ENCODE data around the gene KIF15.
"Not testable (repeated sequence)": the region's sequence is repeated elsewhere in the genome, so short reads cannot be mapped to it uniquely, and the experiment has no call there.

The KIF15 gene

DNA sequence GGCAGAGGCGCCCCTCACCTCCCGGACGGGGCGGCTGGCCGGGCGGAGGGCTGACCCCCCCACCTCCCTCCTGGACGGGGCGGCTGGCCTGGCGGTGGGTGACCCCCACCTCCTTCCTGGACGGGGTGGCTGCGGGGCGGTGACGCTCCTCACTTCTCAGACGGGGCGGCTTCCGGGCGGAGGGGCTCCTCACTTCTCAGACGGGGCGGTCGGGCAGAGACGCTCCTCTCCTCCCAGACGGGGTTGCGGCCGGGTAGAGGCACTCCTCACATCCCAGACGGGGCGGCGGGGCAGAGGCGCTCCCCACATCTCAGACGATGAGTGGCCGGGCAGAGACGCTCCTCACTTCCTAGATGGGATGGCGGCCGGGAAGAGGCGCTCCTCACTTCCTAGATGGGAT, 59.6 kb downstream of the KIF15 start:
- H3K4me3 ChIP-seq (ENCODE audit: control insufficient read depth in 1 of 7, extremely low read depth in 1 of 7, insufficient read depth in 4 of 7, low read depth in 2 of 7, low read length in 6 of 7); H3K9me3 ChIP-seq (ENCODE audit: control extremely low read depth in 1 of 5, control insufficient read depth in 4 of 5, insufficient read depth in 2 of 5, low read depth in 1 of 5, low read length in 4 of 5); H3K4me1 ChIP-seq (ENCODE audit: control extremely low read depth in 1 of 4, control insufficient read depth in 4 of 4, insufficient read depth in 4 of 4, low read length in 3 of 4); CTCF ChIA-PET; H3K27ac ChIP-seq (ENCODE audit: insufficient read depth in 1 of 2, low read depth in 1 of 2, low read length in 2 of 2, poor library complexity in 1 of 2, severe bottlenecking in 2 of 2); DNase-seq; H3K27me3 ChIP-seq (replicated peaks in 2 of 5; ENCODE audit: control insufficient read depth in 4 of 5, insufficient read depth in 5 of 5, low read length in 4 of 5); POLR2A ChIA-PET: not testable (repeated sequence)
- WGBS (ENCODE audit: insufficient coverage), result 92% methylated on average over 5 of the region's 34 CpGs
- H3K36me3 ChIP-seq (ENCODE audit: control insufficient read depth in 4 of 4, insufficient read depth in 4 of 4, low read length in 3 of 4), result peaks cover 4 to 15% (median 8%) of the 10 kb centered on the region in 4 experiments

DNA sequence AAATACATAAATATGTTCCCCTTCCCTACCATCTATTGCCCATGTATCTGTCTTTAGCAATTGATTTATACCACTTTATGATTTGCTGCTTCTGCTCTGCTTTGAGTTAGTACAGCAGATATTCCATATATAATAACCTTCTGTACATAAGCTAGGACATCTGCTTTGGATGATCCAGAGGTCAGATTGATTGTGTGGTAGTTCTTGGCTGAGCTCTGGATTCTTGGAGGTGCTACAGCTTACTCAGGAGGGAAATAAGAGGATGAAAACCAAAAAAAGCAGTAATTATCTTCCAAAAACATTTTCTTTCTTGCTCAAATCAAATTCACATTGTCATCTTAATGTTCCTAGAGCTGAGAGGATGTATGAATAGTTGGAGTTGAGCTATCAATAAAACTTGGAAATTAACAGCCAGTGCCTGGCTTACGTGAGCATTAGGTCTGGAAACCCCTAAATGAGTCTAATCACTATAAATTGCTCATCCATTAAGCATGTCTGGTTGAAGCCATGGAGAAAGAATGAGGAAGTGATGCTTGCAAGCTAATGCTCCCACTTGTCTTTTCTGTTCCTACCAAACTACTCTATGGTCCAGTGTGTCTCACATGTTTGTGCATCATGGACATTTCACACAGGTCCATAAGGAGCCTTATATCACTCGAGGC, 63.8 kb downstream of the KIF15 start:
- Histone ChIP-seq H3K4me1 (ENCODE audit: control extremely low read depth in 1 of 4, control insufficient read depth in 4 of 4, insufficient read depth in 4 of 4, low read length in 3 of 4) (no peaks in the 10 kb centered on the region), H3K27ac (ENCODE audit: insufficient read depth in 1 of 2, low read depth in 1 of 2, low read length in 2 of 2, poor library complexity in 1 of 2, severe bottlenecking in 2 of 2) (no peak overlapping the region), H3K36me3 (ENCODE audit: control insufficient read depth in 4 of 4, insufficient read depth in 4 of 4, low read length in 3 of 4) (peaks cover 8 to 31% (median 18%) of the 10 kb centered on the region in 4 experiments), H3K9me3 (ENCODE audit: control extremely low read depth in 1 of 5, control insufficient read depth in 4 of 5, insufficient read depth in 2 of 5, low read depth in 1 of 5, low read length in 4 of 5) (no peaks in the 10 kb centered on the region), H3K27me3 (replicated peaks in 2 of 5; ENCODE audit: control insufficient read depth in 4 of 5, insufficient read depth in 5 of 5, low read length in 4 of 5) (no peaks in the 10 kb centered on the region), H3K4me3 (ENCODE audit: control insufficient read depth in 1 of 7, extremely low read depth in 1 of 7, insufficient read depth in 4 of 7, low read depth in 2 of 7, low read length in 6 of 7) (no peak overlapping the region)
- ChIA-PET POLR2A (no interaction called here), CTCF (interaction anchor here (0.7 kb wide), 1 partner anchor 61 kb away, joined by 3 read pairs; no protein-coding TSS in a partner anchor)
- no CpG with 5 or more reads among the region's 2 CpGs for WGBS (ENCODE audit: insufficient coverage)
- no peak for DNase-seq

DNA sequence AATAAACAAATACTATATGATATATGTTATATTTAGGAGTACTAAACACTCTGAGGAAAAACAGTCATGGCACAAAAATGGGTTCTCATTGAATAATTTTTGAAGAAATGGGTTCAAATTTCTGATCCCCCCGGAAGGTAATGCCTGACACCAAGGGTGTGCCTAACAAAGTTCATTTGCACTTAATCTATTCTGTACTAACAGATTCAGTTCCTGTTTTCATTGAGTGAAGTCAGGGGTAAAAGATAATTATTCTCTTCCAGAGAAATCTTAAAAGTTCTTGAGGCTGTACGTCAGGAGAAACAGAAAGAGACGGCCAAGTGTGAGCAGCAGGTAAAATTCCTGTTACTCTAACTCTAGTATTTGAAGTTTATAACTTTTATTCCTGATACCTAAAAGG, 65.6 kb downstream of the KIF15 start:
- no peak overlapping the region for H3K4me3 ChIP-seq (ENCODE audit: control insufficient read depth in 1 of 7, extremely low read depth in 1 of 7, insufficient read depth in 4 of 7, low read depth in 2 of 7, low read length in 6 of 7)
- H3K27me3 ChIP-seq (replicated peaks in 2 of 5; ENCODE audit: control insufficient read depth in 4 of 5, insufficient read depth in 5 of 5, low read length in 4 of 5), result no peaks in the 10 kb centered on the region
- H3K9me3 ChIP-seq (ENCODE audit: control extremely low read depth in 1 of 5, control insufficient read depth in 4 of 5, insufficient read depth in 2 of 5, low read depth in 1 of 5, low read length in 4 of 5), result no peaks in the 10 kb centered on the region
- no CpG with 5 or more reads among the region's 3 CpGs for WGBS (ENCODE audit: insufficient coverage)
- ChIA-PET POLR2A (no interaction called here), CTCF (no interaction called here)
- H3K4me1 ChIP-seq (ENCODE audit: control extremely low read depth in 1 of 4, control insufficient read depth in 4 of 4, insufficient read depth in 4 of 4, low read length in 3 of 4), result no peaks in the 10 kb centered on the region
- peaks cover 10 to 47% (median 28%) of the 10 kb centered on the region in 4 experiments for H3K36me3 ChIP-seq (ENCODE audit: control insufficient read depth in 4 of 4, insufficient read depth in 4 of 4, low read length in 3 of 4)
- no peak for DNase-seq
- no peak overlapping the region for H3K27ac ChIP-seq (ENCODE audit: insufficient read depth in 1 of 2, low read depth in 1 of 2, low read length in 2 of 2, poor library complexity in 1 of 2, severe bottlenecking in 2 of 2)

DNA sequence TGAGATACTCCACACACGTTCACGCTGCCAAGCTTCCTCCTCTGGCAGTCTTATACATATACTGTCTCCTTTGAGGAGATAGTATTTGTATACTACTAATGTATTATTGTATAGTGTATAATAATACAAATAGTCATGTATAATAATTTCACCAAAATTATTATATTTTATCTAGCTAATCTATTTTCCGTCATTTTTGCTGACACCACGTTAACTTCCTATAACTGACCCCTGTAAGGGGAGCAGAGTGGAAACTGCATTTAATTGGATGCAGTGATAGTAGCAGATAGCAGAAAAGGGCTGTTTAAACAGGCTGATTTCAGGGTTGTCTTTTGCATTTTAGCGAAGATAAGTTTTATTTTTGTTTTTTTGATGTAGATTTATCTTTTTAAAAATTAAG, 69.6 kb downstream of the KIF15 start:
- WGBS (ENCODE audit: insufficient coverage), result 100% methylated on average over 2 of the region's 5 CpGs
- Histone ChIP-seq H3K36me3 (ENCODE audit: control insufficient read depth in 4 of 4, insufficient read depth in 4 of 4, low read length in 3 of 4) (peaks cover 6 to 59% (median 37%) of the 10 kb centered on the region in 4 experiments), H3K27ac (ENCODE audit: insufficient read depth in 1 of 2, low read depth in 1 of 2, low read length in 2 of 2, poor library complexity in 1 of 2, severe bottlenecking in 2 of 2) (no peak overlapping the region), H3K27me3 (replicated peaks in 2 of 5; ENCODE audit: control insufficient read depth in 4 of 5, insufficient read depth in 5 of 5, low read length in 4 of 5) (no peaks in the 10 kb centered on the region), H3K9me3 (ENCODE audit: control extremely low read depth in 1 of 5, control insufficient read depth in 4 of 5, insufficient read depth in 2 of 5, low read depth in 1 of 5, low read length in 4 of 5) (peaks cover 0 to 5% (median 2%) of the 10 kb centered on the region in 5 experiments), H3K4me1 (ENCODE audit: control extremely low read depth in 1 of 4, control insufficient read depth in 4 of 4, insufficient read depth in 4 of 4, low read length in 3 of 4) (no peaks in the 10 kb centered on the region), H3K4me3 (ENCODE audit: control insufficient read depth in 1 of 7, extremely low read depth in 1 of 7, insufficient read depth in 4 of 7, low read depth in 2 of 7, low read length in 6 of 7) (no peak overlapping the region)
- ChIA-PET CTCF (interaction anchor here (0.9 to 1.3 kb wide), 2 partner anchors 8 to 15 kb away, joined by 3 read pairs; no protein-coding TSS in a partner anchor), POLR2A (no interaction called here)
- no peak for DNase-seq

DNA sequence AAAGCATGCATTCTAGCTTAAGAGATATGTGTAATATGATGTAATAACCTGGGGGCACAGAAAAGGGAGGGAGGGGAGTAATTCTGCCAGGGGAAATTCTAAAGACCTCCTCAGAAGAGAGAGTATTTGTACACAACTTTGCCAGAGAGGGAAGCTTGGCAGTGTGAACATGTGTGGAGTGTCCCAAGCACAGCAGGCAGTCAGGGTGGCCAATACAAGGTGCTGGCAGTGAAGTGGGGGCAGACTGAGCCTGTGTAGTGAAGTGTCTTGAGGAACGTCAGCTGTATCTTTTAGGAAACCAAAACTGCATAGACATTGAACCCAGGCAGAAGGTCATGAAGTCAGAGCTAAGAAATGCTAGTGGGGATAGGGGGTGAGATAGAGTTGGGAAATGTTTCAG, 70.4 kb downstream of the KIF15 start:
- peaks cover 5 to 13% (median 6%) of the 10 kb centered on the region in 5 experiments for H3K9me3 ChIP-seq (ENCODE audit: control extremely low read depth in 1 of 5, control insufficient read depth in 4 of 5, insufficient read depth in 2 of 5, low read depth in 1 of 5, low read length in 4 of 5)
- no peak overlapping the region for H3K4me3 ChIP-seq (ENCODE audit: control insufficient read depth in 1 of 7, extremely low read depth in 1 of 7, insufficient read depth in 4 of 7, low read depth in 2 of 7, low read length in 6 of 7)
- ChIA-PET CTCF (interaction anchor here (1.3 kb wide), 1 partner anchor 9 kb away, joined by 3 read pairs; no protein-coding TSS in a partner anchor), POLR2A (no interaction called here)
- no peaks in the 10 kb centered on the region for H3K27me3 ChIP-seq (replicated peaks in 2 of 5; ENCODE audit: control insufficient read depth in 4 of 5, insufficient read depth in 5 of 5, low read length in 4 of 5)
- no peak overlapping the region for H3K27ac ChIP-seq (ENCODE audit: insufficient read depth in 1 of 2, low read depth in 1 of 2, low read length in 2 of 2, poor library complexity in 1 of 2, severe bottlenecking in 2 of 2)
- no peak for DNase-seq
- WGBS (ENCODE audit: insufficient coverage), result 100% methylated on average over 1 of the region's 1 CpG
- H3K4me1 ChIP-seq (ENCODE audit: control extremely low read depth in 1 of 4, control insufficient read depth in 4 of 4, insufficient read depth in 4 of 4, low read length in 3 of 4), result no peaks in the 10 kb centered on the region
- peaks cover 7 to 60% (median 39%) of the 10 kb centered on the region in 4 experiments for H3K36me3 ChIP-seq (ENCODE audit: control insufficient read depth in 4 of 4, insufficient read depth in 4 of 4, low read length in 3 of 4)

DNA sequence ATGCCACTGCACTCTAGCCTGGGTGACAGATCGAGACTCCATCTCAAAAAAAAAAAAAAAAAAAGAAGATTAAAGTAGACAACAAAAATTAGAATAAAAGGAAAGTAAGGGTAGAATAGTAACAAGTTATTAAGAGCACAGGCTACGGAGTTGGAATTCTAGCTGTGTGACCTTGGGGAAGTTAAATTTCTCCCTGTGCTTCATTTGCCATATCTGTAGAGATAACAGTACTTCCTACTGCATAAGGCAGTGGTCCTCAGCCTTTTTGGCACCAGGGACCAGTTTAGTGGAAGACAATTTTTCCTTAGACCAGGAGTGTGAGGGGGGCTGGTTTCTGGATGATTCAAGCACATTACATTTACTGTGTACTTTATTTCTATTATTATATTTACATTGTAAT, 71.4 kb downstream of the KIF15 start:
- Histone ChIP-seq H3K9me3 (ENCODE audit: control extremely low read depth in 1 of 5, control insufficient read depth in 4 of 5, insufficient read depth in 2 of 5, low read depth in 1 of 5, low read length in 4 of 5) (peaks cover 6 to 19% (median 10%) of the 10 kb centered on the region in 5 experiments), H3K4me1 (ENCODE audit: control extremely low read depth in 1 of 4, control insufficient read depth in 4 of 4, insufficient read depth in 4 of 4, low read length in 3 of 4) (no peaks in the 10 kb centered on the region), H3K27me3 (replicated peaks in 2 of 5; ENCODE audit: control insufficient read depth in 4 of 5, insufficient read depth in 5 of 5, low read length in 4 of 5) (no peaks in the 10 kb centered on the region), H3K36me3 (ENCODE audit: control insufficient read depth in 4 of 4, insufficient read depth in 4 of 4, low read length in 3 of 4) (peaks cover 14 to 68% (median 42%) of the 10 kb centered on the region in 4 experiments), H3K27ac (ENCODE audit: insufficient read depth in 1 of 2, low read depth in 1 of 2, low read length in 2 of 2, poor library complexity in 1 of 2, severe bottlenecking in 2 of 2) (no peak overlapping the region), H3K4me3 (ENCODE audit: control insufficient read depth in 1 of 7, extremely low read depth in 1 of 7, insufficient read depth in 4 of 7, low read depth in 2 of 7, low read length in 6 of 7) (no peak overlapping the region)
- WGBS (ENCODE audit: insufficient coverage), result 86% methylated on average over 1 of the region's 2 CpGs
- CTCF ChIA-PET, result interaction anchor here (0.6 kb wide), 1 partner anchor 394 kb away, joined by 3 read pairs; no protein-coding TSS in a partner anchor
- DNase-seq, result no peak
- POLR2A ChIA-PET, result no interaction called here

DNA sequence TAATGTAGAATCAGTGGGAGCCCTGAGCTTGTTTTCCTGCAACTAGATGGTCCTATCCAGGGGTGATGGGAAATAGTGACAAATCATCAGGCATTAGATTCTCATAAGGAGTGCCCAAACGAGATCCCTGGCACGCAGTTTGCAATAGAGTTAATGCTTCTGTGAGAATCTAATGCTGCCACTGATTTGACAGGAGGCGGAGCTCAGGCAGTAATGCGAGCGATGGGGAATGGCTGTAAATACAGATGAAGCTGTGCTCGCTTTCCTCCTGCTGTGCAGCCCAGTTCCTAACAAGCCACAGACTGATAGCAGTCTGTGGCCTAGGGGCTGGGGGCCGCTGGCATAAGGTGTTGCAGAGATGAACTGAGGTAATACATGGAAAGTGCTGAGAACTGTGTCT, 71.8 kb downstream of the KIF15 start:
- Histone ChIP-seq H3K4me3 (ENCODE audit: control insufficient read depth in 1 of 7, extremely low read depth in 1 of 7, insufficient read depth in 4 of 7, low read depth in 2 of 7, low read length in 6 of 7) (no peak overlapping the region), H3K27ac (ENCODE audit: insufficient read depth in 1 of 2, low read depth in 1 of 2, low read length in 2 of 2, poor library complexity in 1 of 2, severe bottlenecking in 2 of 2) (no peak overlapping the region), H3K36me3 (ENCODE audit: control insufficient read depth in 4 of 4, insufficient read depth in 4 of 4, low read length in 3 of 4) (peaks cover 14 to 69% (median 44%) of the 10 kb centered on the region in 4 experiments), H3K4me1 (ENCODE audit: control extremely low read depth in 1 of 4, control insufficient read depth in 4 of 4, insufficient read depth in 4 of 4, low read length in 3 of 4) (no peaks in the 10 kb centered on the region), H3K9me3 (ENCODE audit: control extremely low read depth in 1 of 5, control insufficient read depth in 4 of 5, insufficient read depth in 2 of 5, low read depth in 1 of 5, low read length in 4 of 5) (peaks cover 6 to 19% (median 10%) of the 10 kb centered on the region in 5 experiments), H3K27me3 (replicated peaks in 2 of 5; ENCODE audit: control insufficient read depth in 4 of 5, insufficient read depth in 5 of 5, low read length in 4 of 5) (no peaks in the 10 kb centered on the region)
- CTCF ChIA-PET, result interaction anchor here (0.6 kb wide), 1 partner anchor 395 kb away, joined by 3 read pairs; no protein-coding TSS in a partner anchor
- POLR2A ChIA-PET, result no interaction called here
- WGBS (ENCODE audit: insufficient coverage), result 97% methylated on average over 6 of the region's 7 CpGs
- DNase-seq, result no peak

Data from common myeloid progenitor, CD34-positive (primary cell).